Peyer's patch (tissue), 4 donors: Measurements from ENCODE around the gene MYD88. TPM values are rescaled to one million over a fixed set of nuclear protein-coding genes. Genes with fewer than 3 reads are reported as not detected.
"Not testable (repeated sequence)": the region's sequence is repeated elsewhere in the genome, so short reads cannot be mapped to it uniquely, and the experiment has no call there.

Experiments
- DNase-seq, 3 donors: peaks; one replicate each; pipeline ENCODE4 v3.0.0-alpha.2; 2017 to 2019
- H3K27ac ChIP-seq, 4 donors: fragments of 200-600 bp; sonication (generic); one replicate each; pipeline ENCODE4 v1.5.1; 2016 to 2019
- H3K27me3 ChIP-seq, 2 donors: fragments of 200-600 bp; sonication (generic); one replicate each; pipeline ENCODE4 v1.5.1; 2019
- H3K36me3 ChIP-seq, 3 donors: fragments of 200-600 bp; sonication (generic); one replicate each; pipeline ENCODE4 v1.5.1; 2016 to 2019
- H3K4me1 ChIP-seq, 4 donors: fragments of 200-600 bp; sonication (generic); one replicate each; pipeline ENCODE4 v1.5.1; 2016 to 2019
- H3K4me3 ChIP-seq, 4 donors: fragments of 200-600 bp; sonication (generic); 1 replicate in 3 of 4; 2 replicates in 1 of 4; pipeline ENCODE4 v1.5.1; 2016 to 2019; ENCODE audit warnings: mild to moderate bottlenecking in 1 of 4
- H3K9me3 ChIP-seq, 4 donors: fragments of 200-600 bp; sonication (generic); one replicate each; pipeline ENCODE4 v1.5.1; 2016 to 2019; ENCODE audit warnings: mild to moderate bottlenecking in 1 of 4
- POLR2A ChIP-seq, 2 donors: fragments of 450-650 bp; IDR thresholded peaks; one replicate each; pipeline ENCODE4 v1.5.1; 2017; ENCODE audit warnings: antibody characterized with exemption in 2 of 2, mild to moderate bottlenecking in 2 of 2, moderate library complexity in 2 of 2
- total RNA-seq, 4 donors: library from RNA; depleted of rRNA; stranded (reverse); fragments of >200 nt; gene quantifications; one replicate each; pipeline ENCODE4 v1.1.0, GENCODE V29; 2016
- TF ChIP-seq, protein P1 (sequence below), 6 experiments: fragments of 450-650 bp in 4 of 6; fragments of 200-600 bp in 2 of 6; sonication (generic) in 1 of 6; IDR thresholded peaks; one replicate each; pipeline ENCODE4 v1.5.1; 2017 to 2019; ENCODE audit warnings: antibody characterized with exemption in 6 of 6, mild to moderate bottlenecking in 3 of 6, moderate library complexity in 1 of 6

The MYD88 gene
- total RNA-seq, 4 donors from 2014 or later = 41.8 to 82.7 (median 73.8) TPM

DNA sequence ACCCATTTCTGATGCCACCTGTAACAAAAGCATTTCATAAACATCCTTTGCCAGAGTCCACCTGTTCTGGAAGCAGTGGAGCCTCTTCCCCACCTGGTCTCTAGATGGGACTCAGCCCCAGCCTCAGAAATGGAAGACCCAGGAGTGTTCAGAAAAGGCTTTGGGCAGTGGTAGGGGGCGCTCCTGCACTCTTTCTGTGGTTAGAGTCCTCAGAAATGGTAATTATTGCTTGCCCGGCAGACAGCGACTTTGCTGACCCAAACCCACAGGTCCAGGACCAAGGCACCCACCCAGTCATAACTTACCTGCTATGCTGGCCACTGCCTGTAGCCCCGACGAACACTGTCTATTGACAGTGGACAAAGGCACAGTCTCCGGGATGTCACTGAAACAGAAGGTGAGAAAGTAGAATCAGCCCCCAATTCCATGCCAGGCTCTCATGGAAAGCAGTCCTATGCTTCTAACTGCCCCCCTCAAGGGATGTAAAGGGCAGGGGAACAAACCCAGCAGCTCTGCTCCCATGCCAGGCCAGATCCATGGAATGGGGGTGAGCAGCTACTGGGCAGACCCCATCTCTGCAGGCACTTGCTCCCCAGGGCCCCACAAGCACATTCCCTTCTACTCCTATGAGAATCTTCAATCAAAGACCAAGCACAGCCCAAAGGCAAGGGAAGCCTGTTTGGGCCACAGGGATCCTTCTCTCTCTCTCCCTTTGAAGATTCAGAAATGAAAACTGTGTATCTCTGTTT is 6.7 kb upstream of the MYD88 start:
- Histone ChIP-seq H3K27ac (peak overlapping the region in 2 of 4 donors; percentile 62 to 89), H3K4me1 (peaks cover 0 to 66% (median 7%) of the 10 kb centered on the region in 4 donors), H3K4me3 (no peak overlapping the region), H3K36me3 (peaks cover 0 to 67% (median 0%) of the 10 kb centered on the region in 3 donors), H3K9me3 (no peaks in the 10 kb centered on the region), H3K27me3 (no peaks in the 10 kb centered on the region)
- DNase-seq = peak in 2 of 3 donors; percentile 31 to 51
- TF ChIP-seq POLR2A (IDR thresholded peaks at IDR 0.05) = no peak
- TF ChIP-seq, protein P1, sequence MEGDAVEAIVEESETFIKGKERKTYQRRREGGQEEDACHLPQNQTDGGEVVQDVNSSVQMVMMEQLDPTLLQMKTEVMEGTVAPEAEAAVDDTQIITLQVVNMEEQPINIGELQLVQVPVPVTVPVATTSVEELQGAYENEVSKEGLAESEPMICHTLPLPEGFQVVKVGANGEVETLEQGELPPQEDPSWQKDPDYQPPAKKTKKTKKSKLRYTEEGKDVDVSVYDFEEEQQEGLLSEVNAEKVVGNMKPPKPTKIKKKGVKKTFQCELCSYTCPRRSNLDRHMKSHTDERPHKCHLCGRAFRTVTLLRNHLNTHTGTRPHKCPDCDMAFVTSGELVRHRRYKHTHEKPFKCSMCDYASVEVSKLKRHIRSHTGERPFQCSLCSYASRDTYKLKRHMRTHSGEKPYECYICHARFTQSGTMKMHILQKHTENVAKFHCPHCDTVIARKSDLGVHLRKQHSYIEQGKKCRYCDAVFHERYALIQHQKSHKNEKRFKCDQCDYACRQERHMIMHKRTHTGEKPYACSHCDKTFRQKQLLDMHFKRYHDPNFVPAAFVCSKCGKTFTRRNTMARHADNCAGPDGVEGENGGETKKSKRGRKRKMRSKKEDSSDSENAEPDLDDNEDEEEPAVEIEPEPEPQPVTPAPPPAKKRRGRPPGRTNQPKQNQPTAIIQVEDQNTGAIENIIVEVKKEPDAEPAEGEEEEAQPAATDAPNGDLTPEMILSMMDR (IDR thresholded peaks at IDR 0.05) = peak in 3 of 6 experiments; percentile 3 to 9 (median 6)

DNA sequence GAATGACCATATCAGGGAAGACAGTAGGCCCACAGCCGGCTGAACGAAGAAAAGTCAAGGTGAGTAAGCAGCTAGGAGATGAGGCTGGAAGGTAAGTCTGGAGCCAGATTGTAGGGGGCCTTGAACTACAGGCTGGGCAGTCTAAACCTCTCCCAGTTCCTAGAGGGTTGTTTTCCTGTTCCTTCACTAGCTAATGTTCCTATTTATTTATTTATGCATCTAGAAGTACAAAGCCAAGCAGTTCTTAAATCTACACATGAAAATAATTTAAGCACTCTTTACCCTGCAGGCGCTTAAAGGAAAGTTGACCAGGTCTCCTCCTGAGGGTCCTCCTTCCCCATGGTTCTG is 5.3 kb upstream of the MYD88 start:
- Histone ChIP-seq H3K27me3 (no peaks in the 10 kb centered on the region), H3K27ac (peak overlapping the region in 2 of 4 donors; percentile 58 to 89), H3K4me3 (peak overlapping the region in 1 of 4 donors; percentile 27), H3K9me3 (no peaks in the 10 kb centered on the region), H3K36me3 (peaks cover 0 to 54% (median 0%) of the 10 kb centered on the region in 3 donors), H3K4me1 (peaks cover 5 to 73% (median 7%) of the 10 kb centered on the region in 4 donors)
- TF ChIP-seq, protein P1 (IDR thresholded peaks at IDR 0.05) = no peak
- no peak for TF ChIP-seq POLR2A (IDR thresholded peaks at IDR 0.05)
- peak in 1 of 3 donors; percentile 44 for DNase-seq

DNA sequence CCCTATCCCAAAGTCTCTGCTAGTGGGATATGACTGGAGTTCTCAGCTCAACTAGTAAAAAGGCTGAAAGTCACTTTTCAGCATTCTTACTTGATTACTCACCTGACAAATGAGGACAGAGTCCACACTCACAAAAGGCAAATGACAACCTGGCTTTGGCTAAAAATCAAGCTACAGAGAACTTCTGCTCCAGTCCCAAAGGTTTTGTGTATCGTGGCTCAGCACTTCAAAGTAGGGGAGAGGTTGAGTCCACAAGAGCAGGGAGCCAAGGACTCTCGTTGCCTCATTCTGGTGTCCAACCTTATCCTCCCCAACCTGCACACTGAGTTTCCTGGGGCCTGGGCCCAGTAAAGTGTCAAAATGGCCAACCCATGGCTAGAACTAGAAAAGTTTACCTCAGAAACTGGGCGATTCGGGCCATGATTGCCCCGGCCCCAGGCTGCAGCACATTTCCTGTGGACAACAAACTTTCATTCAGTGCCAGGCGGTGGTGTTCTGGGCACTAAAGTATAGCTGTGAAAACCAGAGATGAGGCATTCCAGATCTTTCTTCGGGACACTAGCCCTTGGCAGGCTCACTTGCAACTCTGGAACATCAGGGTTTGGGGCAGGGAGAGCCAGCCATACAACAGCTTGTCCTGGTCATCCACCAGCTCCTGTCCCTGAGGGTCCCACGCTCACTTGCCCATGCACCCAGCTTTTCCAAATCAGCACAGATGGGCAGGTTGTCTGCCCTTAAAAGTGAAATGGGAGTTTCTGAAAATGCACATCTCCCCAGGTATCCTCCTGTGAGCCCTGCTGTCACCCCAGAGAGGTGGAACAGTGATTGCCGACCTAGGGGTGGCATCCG is 4.7 kb upstream of the MYD88 start:
- DNase-seq = peak in 1 of 3 donors; percentile 63
- H3K36me3 ChIP-seq = peaks cover 0 to 48% (median 0%) of the 10 kb centered on the region in 3 donors
- H3K9me3 ChIP-seq = no peaks in the 10 kb centered on the region
- peak in 1 of 2 donors; percentile 56 for TF ChIP-seq POLR2A (IDR thresholded peaks at IDR 0.05)
- TF ChIP-seq, protein P1 (IDR thresholded peaks at IDR 0.05) = no peak
- peak overlapping the region in 1 of 4 donors; percentile 27 for H3K4me3 ChIP-seq
- no peaks in the 10 kb centered on the region for H3K27me3 ChIP-seq
- H3K4me1 ChIP-seq = peaks cover 5 to 73% (median 7%) of the 10 kb centered on the region in 4 donors
- peak overlapping the region in 3 of 4 donors; percentile 56 to 89 (median 58) for H3K27ac ChIP-seq

DNA sequence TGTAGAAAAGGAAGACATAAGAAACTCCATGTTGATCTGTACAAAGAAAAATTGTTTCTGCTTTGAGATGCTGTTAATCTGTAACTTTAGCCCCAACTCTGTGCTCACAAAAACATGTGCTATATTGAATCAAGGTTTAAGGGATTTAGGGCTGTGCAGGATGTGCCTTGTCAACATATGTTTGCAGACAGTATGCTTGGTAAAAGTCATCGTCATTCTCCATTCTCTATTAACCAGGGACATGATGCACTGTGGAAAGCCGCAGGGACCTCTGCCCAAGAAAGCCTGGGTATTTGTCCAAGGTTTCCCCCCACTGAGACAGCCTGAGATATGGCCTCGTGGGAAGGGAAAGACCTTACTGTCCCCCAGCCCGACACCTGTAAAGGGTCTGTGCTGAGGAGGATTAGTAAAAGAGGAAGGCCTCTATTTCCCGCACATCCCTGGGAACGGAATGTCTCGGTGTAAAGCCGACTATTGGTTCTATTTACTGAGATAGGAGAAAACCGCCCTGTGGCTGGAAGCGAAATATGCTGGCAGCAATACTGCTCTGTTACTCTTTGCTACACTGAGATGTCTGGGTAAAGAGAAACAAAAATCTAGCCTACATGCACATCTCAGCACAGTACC is 3.8 kb upstream of the MYD88 start:
- Histone ChIP-seq H3K27ac (peak overlapping the region in 1 of 4 donors; percentile 89), H3K4me1 (peaks cover 5 to 75% (median 12%) of the 10 kb centered on the region in 4 donors), H3K36me3 (peaks cover 0 to 39% (median 0%) of the 10 kb centered on the region in 3 donors), H3K4me3 (peak overlapping the region in 1 of 4 donors; percentile 94)
- not testable (repeated sequence) for H3K27me3 ChIP-seq, H3K9me3 ChIP-seq, DNase-seq

DNA sequence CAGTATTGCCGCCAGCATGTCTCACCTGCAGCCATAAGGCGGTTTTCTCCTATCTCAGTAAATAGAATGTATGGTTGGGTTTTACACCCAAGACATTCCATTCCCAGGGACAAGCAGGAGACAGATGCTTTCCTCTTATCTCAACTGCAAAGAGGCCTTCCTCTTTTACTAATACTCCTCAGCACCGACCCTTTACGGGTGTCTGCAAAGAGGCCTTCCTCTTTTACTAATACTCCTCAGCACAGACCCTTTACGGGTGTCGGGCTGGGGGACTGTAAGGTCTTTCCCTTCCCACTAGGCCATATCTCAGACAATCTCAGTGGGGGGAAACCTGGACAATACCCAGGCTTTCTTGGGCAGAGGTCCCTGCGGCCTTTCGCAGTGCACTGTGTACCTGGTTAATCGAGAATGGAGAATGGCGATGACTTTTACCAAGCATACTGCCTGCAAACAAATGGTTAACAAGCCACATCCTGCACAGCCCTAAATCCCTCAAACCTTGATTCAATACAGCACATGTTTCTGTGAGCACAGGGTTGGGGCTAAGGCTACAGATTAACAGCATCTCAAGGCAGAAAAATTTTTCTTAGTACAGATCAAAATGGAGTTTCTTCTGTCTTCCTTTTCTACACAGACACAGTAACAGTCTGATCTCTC is 2.7 kb upstream of the MYD88 start:
- H3K27me3 ChIP-seq, H3K9me3 ChIP-seq: not testable (repeated sequence)
- H3K4me3 ChIP-seq = peak overlapping the region; percentile 77 to 96 (median 89)
- peak overlapping the region; percentile 86 to 94 (median 88) for H3K27ac ChIP-seq
- H3K4me1 ChIP-seq = peaks cover 0 to 79% (median 13%) of the 10 kb centered on the region in 4 donors
- H3K36me3 ChIP-seq = peaks cover 0 to 38% (median 0%) of the 10 kb centered on the region in 3 donors
- DNase-seq = peak in 2 of 3 donors; percentile 19 to 43

DNA sequence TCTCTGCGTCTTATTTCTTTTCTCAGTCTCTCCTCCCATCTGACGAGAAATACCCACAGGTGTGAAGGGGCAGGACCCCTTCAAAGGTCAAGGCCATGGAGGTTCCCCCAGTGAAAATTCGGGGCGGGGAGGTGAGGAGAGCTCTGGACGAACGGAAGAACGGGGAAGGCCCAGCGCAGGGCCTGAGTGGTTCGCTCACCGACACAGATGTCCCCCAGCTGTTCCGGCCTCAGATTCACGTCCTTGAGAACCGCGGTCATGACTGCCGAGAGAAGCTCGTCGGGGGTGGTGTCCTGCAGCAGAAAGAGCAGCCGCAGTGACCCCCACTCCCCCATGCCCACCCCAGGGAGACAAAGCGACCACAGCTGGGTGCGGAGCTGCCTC is 2.1 kb upstream of the MYD88 start:
- H3K27me3 ChIP-seq = no peaks in the 10 kb centered on the region
- H3K36me3 ChIP-seq = peaks cover 0 to 38% (median 0%) of the 10 kb centered on the region in 3 donors
- TF ChIP-seq POLR2A (IDR thresholded peaks at IDR 0.05) = no peak
- TF ChIP-seq, protein P1 (IDR thresholded peaks at IDR 0.05) = no peak
- no peaks in the 10 kb centered on the region for H3K9me3 ChIP-seq
- H3K4me3 ChIP-seq = peak overlapping the region; percentile 77 to 96 (median 89)
- peak in 2 of 3 donors; percentile 22 to 52 for DNase-seq
- peaks cover 0 to 73% (median 13%) of the 10 kb centered on the region in 4 donors for H3K4me1 ChIP-seq
- H3K27ac ChIP-seq = peak overlapping the region; percentile 86 to 94 (median 88)
